WTC11 (cell line): ENCODE results near the gene CCL7. TPM values are rescaled to one million over a fixed set of nuclear protein-coding genes. Genes with fewer than 3 reads are reported as not detected.

Experiments used
- ATAC-seq: fragments of 200-7000 bp; cut with Tn5 transposase; 2 replicates; pipeline ENCODE4 v1.10.0; 2021; ENCODE audit warnings: mild to moderate bottlenecking, moderate library complexity
- CTCF ChIA-PET: fragments of 300-600 bp; sonication (Branson Sonifier 250); formaldehyde crosslinking; loops from one replicate; lab custom pipeline; 2021; ENCODE audit warnings: antibody characterized with exemption; lab: Charles Lee
- POLR2A ChIA-PET: fragments of 350-600 bp; sonication (Branson Sonifier 250); formaldehyde crosslinking; loops from one replicate; lab custom pipeline; 2021; ENCODE audit warnings: antibody characterized with exemption; lab: Charles Lee
- DNase-seq: peaks from one replicate; pipeline ENCODE4 v3.0.0; 2021; ENCODE audit warnings: low spot score
- H3K27ac Mint-ChIP-seq: 2 replicates; pipeline ENCODE4 v1.8.0; 2021; ENCODE audit warnings: mixed read lengths
- H3K27me3 Mint-ChIP-seq: 2 replicates; pipeline ENCODE4 v1.8.0; 2021; ENCODE audit warnings: low read depth, mild to moderate bottlenecking, moderate library complexity, mixed read lengths
- H3K36me3 Mint-ChIP-seq: 2 replicates; pipeline ENCODE4 v1.8.0; 2021; ENCODE audit warnings: mixed read lengths
- H3K4me1 Mint-ChIP-seq: 2 replicates; pipeline ENCODE4 v1.8.0; 2022; ENCODE audit warnings: mixed read lengths
- H3K4me3 Mint-ChIP-seq: 2 replicates; pipeline ENCODE4 v1.8.0; 2021; ENCODE audit warnings: mild to moderate bottlenecking, moderate library complexity, mixed read lengths
- H3K9me3 Mint-ChIP-seq: 2 replicates; pipeline ENCODE4 v1.8.0; 2021; ENCODE audit warnings: mixed read lengths
- AFF4 ChIP-seq: sonication (generic); formaldehyde crosslinking; IDR thresholded peaks from 2 replicates; pipeline ENCODE4 v1.8.1; 2023; ENCODE audit warnings: mild to moderate bottlenecking, missing genetic modification reagents, borderline replicate concordance
- CBFB ChIP-seq: sonication (generic); formaldehyde crosslinking; IDR thresholded peaks from 2 replicates; pipeline ENCODE4 v1.8.1; 2022; ENCODE audit warnings: mild to moderate bottlenecking, low read depth, missing genetic modification reagents
- CREB1 ChIP-seq: sonication (generic); formaldehyde crosslinking; IDR thresholded peaks from 2 replicates; pipeline ENCODE4 v1.8.0; 2023; ENCODE audit warnings: mild to moderate bottlenecking, missing genetic modification reagents
- E2F1 ChIP-seq: sonication (generic); formaldehyde crosslinking; IDR thresholded peaks from 2 replicates; pipeline ENCODE4 v1.8.0; 2022; ENCODE audit warnings: mild to moderate bottlenecking, missing genetic modification reagents
- ELF4 ChIP-seq: sonication (generic); formaldehyde crosslinking; IDR thresholded peaks from 2 replicates; pipeline ENCODE4 v1.8.1; 2022; ENCODE audit warnings: low read depth, mild to moderate bottlenecking, moderate library complexity, missing genetic modification reagents
- FOXK1 ChIP-seq: sonication (generic); formaldehyde crosslinking; IDR thresholded peaks from 2 replicates; pipeline ENCODE4 v1.8.0; 2022; ENCODE audit warnings: mild to moderate bottlenecking, moderate library complexity, missing genetic modification reagents
- GABPB1 ChIP-seq: sonication (generic); formaldehyde crosslinking; IDR thresholded peaks from 2 replicates; pipeline ENCODE4 v1.8.1; 2023; ENCODE audit warnings: mild to moderate bottlenecking, missing genetic modification reagents
- JAZF1 ChIP-seq: fragments of 250-450 bp; sonication (Bioruptor Pico); IDR thresholded peaks from 2 replicates; pipeline ENCODE4 v1.9.0; 2021; ENCODE audit warnings: moderate library complexity, mild to moderate bottlenecking, inconsistent platforms
- NFE2L1 ChIP-seq: sonication (generic); formaldehyde crosslinking; IDR thresholded peaks from 2 replicates; pipeline ENCODE4 v1.8.1; 2023; ENCODE audit warnings: missing genetic modification reagents
- NR2C2 ChIP-seq: sonication (generic); formaldehyde crosslinking; IDR thresholded peaks from 2 replicates; pipeline ENCODE4 v1.8.0; 2022; ENCODE audit warnings: mild to moderate bottlenecking, missing genetic modification reagents
- NR3C1 ChIP-seq: sonication (generic); formaldehyde crosslinking; conservative IDR thresholded peaks from 2 replicates; pipeline ENCODE4 v1.8.1; 2023; ENCODE audit warnings: low read depth, mild to moderate bottlenecking, missing genetic modification reagents
- PREB ChIP-seq: sonication (generic); formaldehyde crosslinking; IDR thresholded peaks from 2 replicates; pipeline ENCODE4 v1.8.1; 2022; ENCODE audit warnings: mild to moderate bottlenecking, missing genetic modification reagents, moderate library complexity, borderline replicate concordance
- PRRX2 ChIP-seq: fragments of 250-450 bp; sonication (Bioruptor Pico); IDR thresholded peaks from 2 replicates; pipeline ENCODE4 v1.8.0; 2021; ENCODE audit warnings: mild to moderate bottlenecking
- SP1 ChIP-seq: sonication (generic); formaldehyde crosslinking; conservative IDR thresholded peaks from 2 replicates; pipeline ENCODE4 v1.8.1; 2022; ENCODE audit warnings: missing genetic modification reagents
- TEAD4 ChIP-seq: sonication (generic); formaldehyde crosslinking; IDR thresholded peaks from 2 replicates; pipeline ENCODE4 v1.8.0; 2022; ENCODE audit warnings: mild to moderate bottlenecking, missing genetic modification reagents
- TP53 ChIP-seq: sonication (generic); formaldehyde crosslinking; IDR thresholded peaks from 2 replicates; pipeline ENCODE4 v1.8.1; 2023; ENCODE audit warnings: mild to moderate bottlenecking, missing genetic modification reagents
- ZBTB21 ChIP-seq: sonication (generic); formaldehyde crosslinking; IDR thresholded peaks from 2 replicates; pipeline ENCODE4 v1.8.1; 2023; ENCODE audit warnings: mild to moderate bottlenecking, missing genetic modification reagents, borderline replicate concordance
- ZNF219 ChIP-seq: sonication (generic); formaldehyde crosslinking; IDR thresholded peaks from 2 replicates; pipeline ENCODE4 v1.8.0; 2023; ENCODE audit warnings: missing genetic modification reagents, mild to moderate bottlenecking, borderline replicate concordance
- ZNF416 ChIP-seq: fragments of 250-450 bp; sonication (Bioruptor Pico); IDR thresholded peaks from 2 replicates; pipeline ENCODE4 v1.9.0; 2021; ENCODE audit warnings: mild to moderate bottlenecking, inconsistent platforms
- ZNF423 ChIP-seq: fragments of 250-450 bp; sonication (Bioruptor Pico); IDR thresholded peaks from 2 replicates; pipeline ENCODE4 v2.1.2; 2022; ENCODE audit warnings: mild to moderate bottlenecking, moderate library complexity
- ZNF425 ChIP-seq: fragments of 250-450 bp; sonication (Bioruptor Pico); conservative IDR thresholded peaks from 2 replicates; pipeline ENCODE4 v1.9.0; 2021; ENCODE audit warnings: mild to moderate bottlenecking
- ZNF512 ChIP-seq: sonication (generic); formaldehyde crosslinking; IDR thresholded peaks from 2 replicates; pipeline ENCODE4 v1.8.1; 2022; ENCODE audit warnings: missing genetic modification reagents, borderline replicate concordance
- ZNF671 ChIP-seq: fragments of 250-450 bp; sonication (Bioruptor Pico); IDR thresholded peaks from 2 replicates; pipeline ENCODE4 v1.8.0; 2021; ENCODE audit warnings: mild to moderate bottlenecking
- total RNA-seq: library from RNA; stranded (reverse); gene quantifications from 3 replicates; pipeline ENCODE4 v1.2.3, GENCODE V29; 2021

Gene CCL7
- total RNA-seq, 1 experiment from 2014 or later: not detected

- no peaks in the 10 kb centered on the region for H3K36me3 Mint-ChIP-seq
- CTCF ChIA-PET: interaction anchor here (1.1 kb wide), 1 partner anchor 86 kb away, joined by 6 read pairs; no protein-coding TSS in a partner anchor
- POLR2A ChIA-PET: no interaction called here
- peaks cover 27% of the 10 kb centered on the region for H3K27me3 Mint-ChIP-seq
- no peak for DNase-seq
- ATAC-seq: no peak
- no peaks in the 10 kb centered on the region for H3K4me1 Mint-ChIP-seq
- no peaks in the 10 kb centered on the region for H3K9me3 Mint-ChIP-seq
- no peak overlapping the region for H3K27ac Mint-ChIP-seq
- no peak overlapping the region for H3K4me3 Mint-ChIP-seq
- TF ChIP-seq ZNF219 (CRISPR knock-in tag): no peak
- no peak for TF ChIP-seq E2F1 (CRISPR knock-in tag)
- no peak for TF ChIP-seq ZNF416 (CRISPR knock-in tag)
- TF ChIP-seq ZNF671: no peak
Observed at GRCh38 chr17:34275881-34276280, 5.9 kb downstream of the CCL7 start.

- Mint-ChIP-seq H3K4me1 (no peaks in the 10 kb centered on the region), H3K27ac (no peak overlapping the region), H3K27me3 (peaks cover 27% of the 10 kb centered on the region), H3K36me3 (no peaks in the 10 kb centered on the region), H3K9me3 (no peaks in the 10 kb centered on the region), H3K4me3 (no peak overlapping the region)
- ChIA-PET POLR2A (interaction anchor here (0.6 kb wide), 1 partner anchor 45 kb away, joined by 4 read pairs; no protein-coding TSS in a partner anchor), CTCF (interaction anchor here (0.8 to 1.1 kb wide), 2 partner anchors 85 to 106 kb away, joined by 3 to 6 read pairs; no protein-coding TSS in a partner anchor)
- no peak for ATAC-seq
- TF ChIP-seq PREB (CRISPR knock-in tag): no peak
- no peak for TF ChIP-seq SP1 (CRISPR knock-in tag)
- no peak for DNase-seq
Observed at GRCh38 chr17:34276826-34277225, 6.8 kb downstream of the CCL7 start.

- ChIA-PET POLR2A (no interaction called here), CTCF (interaction anchor here (1.0 kb wide), 1 partner anchor 78 kb away, joined by 3 read pairs; no protein-coding TSS in a partner anchor)
- H3K27me3 Mint-ChIP-seq: peaks cover 46% of the 10 kb centered on the region
- ATAC-seq: no peak
- no peaks in the 10 kb centered on the region for H3K4me1 Mint-ChIP-seq
- H3K36me3 Mint-ChIP-seq: no peaks in the 10 kb centered on the region
- TF ChIP-seq ZNF423 (no peak), FOXK1 (CRISPR knock-in tag) (no peak), CBFB (CRISPR knock-in tag) (no peak), CREB1 (CRISPR knock-in tag) (no peak), NFE2L1 (CRISPR knock-in tag) (no peak), GABPB1 (CRISPR knock-in tag) (no peak), ELF4 (CRISPR knock-in tag) (no peak), NR3C1 (CRISPR knock-in tag) (no peak), TP53 (CRISPR knock-in tag) (no peak), ZNF512 (CRISPR knock-in tag) (no peak), TEAD4 (CRISPR knock-in tag) (no peak), JAZF1 (CRISPR knock-in tag) (no peak), ZBTB21 (CRISPR knock-in tag) (no peak), NR2C2 (CRISPR knock-in tag) (no peak), ZNF425 (CRISPR knock-in tag) (no peak), PRRX2 (CRISPR knock-in tag) (no peak), AFF4 (no peak)
- DNase-seq: no peak
- no peak overlapping the region for H3K27ac Mint-ChIP-seq
- no peaks in the 10 kb centered on the region for H3K9me3 Mint-ChIP-seq
- no peak overlapping the region for H3K4me3 Mint-ChIP-seq
Observed at GRCh38 chr17:34283571-34283970, 13.6 kb downstream of the CCL7 start.
